ENCODE data around the gene HOXD9.

- TF ChIP-seq ZNF274 (IDR thresholded peaks at IDR 0.05; ENCODE audit: low read depth, low read length) (no peak), SUZ12 (IDR thresholded peaks at IDR 0.05; ENCODE audit: extremely low read depth, insufficient read depth, insufficient read length) (no peak), YY1 (IDR thresholded peaks at IDR 0.05; ENCODE audit: insufficient read depth, insufficient read length) (no peak)
Observed at GRCh38 chr2:176133389-176133788, 10.9 kb downstream of the HOXD9 start.
